Ureter (tissue), 1 donor: ENCODE measurements around the gene ABCF3. TPM values are rescaled to one million over a fixed set of nuclear protein-coding genes. Genes with fewer than 3 reads are reported as not detected.

Source experiments
- DNase-seq: peaks from one replicate; pipeline ENCODE4 v3.0.0-alpha.2; 2020; ENCODE audit warnings: low spot score
- total RNA-seq: library from RNA; stranded (reverse); gene quantifications from one replicate; pipeline ENCODE4 v1.2.4, GENCODE V29; 2023
- donor health status: DM: yes; HTN: yes; CAD: no.

The ABCF3 gene
- total RNA-seq, 1 donor from 2014 or later: 77.6 TPM

DNA sequence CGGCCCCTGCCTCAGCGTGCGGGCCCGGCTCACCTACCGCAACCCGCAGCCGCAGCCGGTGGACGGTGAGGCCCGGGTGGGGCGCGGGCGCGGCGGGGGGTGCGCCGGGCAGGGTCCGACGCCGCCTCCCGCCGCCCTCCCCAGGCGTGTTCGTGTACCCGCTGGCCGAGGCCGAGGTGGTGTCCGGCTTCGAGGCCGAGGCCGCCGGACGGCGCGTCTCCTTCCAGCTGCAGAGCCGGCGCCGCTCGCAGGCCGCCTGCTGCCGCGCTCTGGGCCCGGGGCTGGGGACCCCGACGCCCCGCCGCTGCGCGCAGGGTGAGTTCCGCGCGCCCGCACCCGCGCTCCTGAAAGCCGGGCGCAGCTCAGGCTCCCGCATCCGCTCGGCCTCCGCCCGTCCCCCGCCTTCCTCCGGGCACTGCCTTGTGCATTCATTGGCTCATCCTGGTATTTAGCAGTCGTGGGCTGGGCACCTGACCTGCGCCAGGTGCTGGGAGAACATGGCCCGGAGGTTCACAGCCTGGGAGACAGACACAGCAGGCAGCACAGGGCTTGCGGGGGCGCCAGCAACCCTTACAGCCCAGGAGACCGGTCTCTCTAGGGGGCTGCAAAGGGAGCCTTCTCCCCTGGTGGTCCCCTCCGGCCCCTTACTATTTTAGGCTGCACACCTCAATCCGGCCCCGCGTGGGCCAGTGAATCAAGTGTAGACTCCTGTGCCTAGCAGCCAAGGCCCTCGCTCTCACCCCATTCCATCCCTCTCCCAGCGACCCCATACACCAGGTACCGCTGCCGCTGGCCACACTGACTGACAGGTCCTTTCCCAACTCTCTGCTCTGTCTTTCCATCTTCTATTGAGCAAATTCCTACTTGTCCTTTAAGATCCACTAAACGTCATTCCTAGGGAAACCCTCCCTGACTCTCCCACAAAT is 44.9 kb downstream of the ABCF3 start:
- DNase-seq: no peak

DNA sequence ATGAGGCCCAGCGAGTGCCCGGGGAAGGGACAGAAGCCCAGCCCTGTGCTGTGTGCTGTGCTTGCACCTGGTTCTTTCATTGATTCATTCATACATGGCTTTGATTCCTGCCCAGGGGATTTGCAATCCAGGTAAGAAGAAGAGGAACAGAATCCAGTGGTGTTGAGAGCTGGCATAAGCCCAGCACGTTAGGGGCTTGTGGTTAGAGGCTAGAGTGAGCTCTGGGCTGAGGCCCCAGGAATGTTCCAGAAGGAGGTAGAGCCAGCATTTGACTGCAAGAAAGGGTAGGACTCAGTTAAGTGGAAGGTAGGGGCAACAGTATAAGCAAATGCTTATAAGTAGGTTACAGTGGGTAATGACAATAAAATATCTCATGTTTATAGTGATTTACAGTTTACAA is 45.7 kb downstream of the ABCF3 start:
- DNase-seq: no peak

DNA sequence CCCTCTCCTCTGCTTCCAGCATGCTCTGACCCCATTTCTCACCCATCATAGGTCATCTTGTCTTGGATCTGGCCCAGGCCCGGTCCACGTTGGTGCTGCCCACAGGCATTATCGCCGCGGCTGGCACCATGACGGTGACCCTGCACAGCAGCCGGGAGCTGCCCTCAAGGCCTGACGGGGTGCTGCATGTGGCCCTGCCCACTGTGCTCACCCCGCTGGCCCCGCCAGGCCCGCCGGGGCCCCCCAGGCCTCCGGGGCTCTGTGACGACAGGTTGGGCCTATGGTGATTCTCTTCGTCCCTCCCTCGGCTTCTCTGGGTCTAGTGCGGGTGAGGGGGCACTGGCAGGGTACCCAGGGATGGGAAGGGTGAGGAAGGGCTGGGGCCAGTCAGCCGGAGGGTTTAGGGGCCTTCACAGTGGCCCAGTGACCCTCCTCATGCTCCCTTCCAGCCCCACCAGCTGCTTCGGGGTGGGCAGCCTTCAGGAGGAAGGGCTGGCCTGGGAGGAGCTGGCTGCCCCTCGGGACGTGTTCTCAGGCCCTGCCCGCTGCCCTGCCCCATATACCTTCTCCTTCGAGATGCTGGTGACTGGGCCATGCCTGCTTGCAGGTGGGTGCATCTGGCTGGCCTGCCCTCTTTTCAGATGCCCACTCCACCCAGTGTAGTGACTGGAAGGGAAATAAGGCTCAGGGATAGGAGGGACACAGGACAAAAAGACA is 47.3 kb downstream of the ABCF3 start:
- no peak for DNase-seq

- peak; percentile 87 for DNase-seq
Measured at GRCh38 chr3:184234224-184234623, 48.2 kb downstream of the ABCF3 start.

DNA sequence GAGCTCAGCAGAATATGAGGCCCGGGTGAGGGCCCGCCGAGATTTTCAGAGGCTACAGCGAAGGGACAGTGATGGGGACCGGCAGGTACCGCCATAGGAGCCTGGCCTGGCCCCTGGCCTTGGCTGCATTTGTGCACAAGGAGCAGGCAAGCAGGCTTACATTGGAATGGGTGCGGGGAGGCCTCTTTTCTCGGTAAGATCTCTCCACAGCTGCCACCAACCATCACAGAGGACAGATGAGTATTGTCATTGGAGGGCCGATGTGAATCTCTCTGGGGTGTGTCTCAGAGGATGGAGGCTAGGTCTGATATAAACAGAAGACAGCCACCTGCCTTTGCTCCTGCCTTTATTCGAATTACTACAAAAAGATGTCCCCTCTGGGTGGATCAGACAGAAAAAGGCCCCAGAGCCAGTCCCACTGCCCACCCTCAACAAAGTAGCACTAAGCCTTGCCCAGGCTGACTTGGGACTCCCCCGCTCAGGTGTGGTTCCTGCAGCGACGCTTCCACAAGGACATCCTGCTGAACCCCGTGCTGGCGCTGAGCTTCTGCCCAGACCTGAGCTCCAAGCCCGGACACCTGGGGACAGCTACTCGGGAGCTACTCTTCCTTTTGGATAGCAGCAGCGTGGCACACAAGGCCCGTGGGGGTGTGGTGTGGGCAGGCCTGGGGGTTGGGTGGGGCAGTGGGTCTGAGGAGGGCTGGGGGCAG is 48.8 kb downstream of the ABCF3 start:
- DNase-seq: no peak

DNA sequence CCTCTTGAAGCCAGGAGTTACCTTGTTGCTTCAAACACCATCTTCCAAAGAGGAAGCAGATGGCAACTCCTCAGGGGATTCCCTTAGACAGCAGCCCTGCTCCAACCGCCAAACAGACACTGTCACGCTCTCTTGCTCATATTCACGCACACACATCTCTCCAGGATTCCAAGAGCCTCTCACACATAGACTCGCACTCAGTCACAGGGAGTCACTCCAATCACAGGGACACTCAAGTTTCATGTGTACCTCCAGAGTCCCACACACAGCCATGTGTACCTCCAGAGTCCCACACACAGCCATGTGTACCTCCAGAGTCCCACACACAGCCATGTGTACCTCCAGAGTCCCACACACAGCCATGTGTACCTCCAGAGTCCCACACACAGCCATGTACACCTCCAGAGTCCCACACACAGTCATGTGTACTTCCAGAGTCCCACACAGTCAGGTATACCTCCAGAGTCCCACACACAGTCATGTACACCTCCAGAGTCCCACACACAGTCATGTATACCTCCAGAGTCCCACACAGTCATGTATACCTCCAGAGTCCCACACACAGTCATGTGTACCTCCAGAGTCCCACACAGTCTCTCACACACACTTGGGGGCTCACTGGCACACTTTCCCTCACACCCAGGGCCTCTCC is 49.5 kb downstream of the ABCF3 start:
- DNase-seq: no peak

DNA sequence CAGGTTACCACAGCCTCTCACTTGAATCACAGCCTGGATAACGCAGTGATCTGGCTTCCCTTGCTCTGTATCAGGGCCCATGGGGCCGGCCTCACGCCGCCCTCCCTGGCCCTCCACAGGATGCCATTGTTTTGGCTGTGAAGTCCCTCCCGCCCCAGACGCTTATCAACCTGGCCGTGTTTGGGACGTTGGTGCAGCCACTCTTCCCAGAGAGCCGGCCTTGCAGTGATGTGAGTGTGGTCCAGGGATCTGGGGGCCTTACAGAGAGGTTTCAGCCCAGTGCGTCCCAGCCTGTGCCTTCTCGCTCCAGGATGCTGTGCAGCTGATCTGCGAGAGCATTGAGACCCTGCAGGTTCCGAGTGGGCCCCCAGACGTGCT is 50.0 kb downstream of the ABCF3 start:
- no peak for DNase-seq

- DNase-seq: no peak
Measured at GRCh38 chr3:184236636-184237035, 50.6 kb downstream of the ABCF3 start.

GRCh38 chr3:184237211-184237610 is 51.2 kb downstream of the ABCF3 start:
- DNase-seq: no peak

DNA sequence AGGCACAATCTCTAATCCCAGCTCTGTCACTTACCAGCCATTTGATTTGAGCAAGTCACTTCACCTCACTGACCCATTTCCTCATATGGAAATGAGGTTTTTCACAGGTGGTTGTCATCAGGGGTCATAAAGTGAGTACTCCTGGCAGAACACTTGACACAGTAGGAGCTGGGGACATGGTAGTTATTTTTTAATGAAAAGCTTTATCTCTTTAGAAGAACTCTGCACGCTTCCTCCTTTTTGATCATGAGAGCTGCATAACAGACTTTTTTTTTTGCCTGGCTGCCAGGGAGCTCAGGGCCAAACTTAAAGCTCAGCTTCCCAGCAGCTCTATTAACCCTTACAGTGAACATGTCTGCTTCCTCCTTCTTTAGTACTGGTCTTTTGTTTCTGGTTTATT is 51.8 kb downstream of the ABCF3 start:
- no peak for DNase-seq

DNA sequence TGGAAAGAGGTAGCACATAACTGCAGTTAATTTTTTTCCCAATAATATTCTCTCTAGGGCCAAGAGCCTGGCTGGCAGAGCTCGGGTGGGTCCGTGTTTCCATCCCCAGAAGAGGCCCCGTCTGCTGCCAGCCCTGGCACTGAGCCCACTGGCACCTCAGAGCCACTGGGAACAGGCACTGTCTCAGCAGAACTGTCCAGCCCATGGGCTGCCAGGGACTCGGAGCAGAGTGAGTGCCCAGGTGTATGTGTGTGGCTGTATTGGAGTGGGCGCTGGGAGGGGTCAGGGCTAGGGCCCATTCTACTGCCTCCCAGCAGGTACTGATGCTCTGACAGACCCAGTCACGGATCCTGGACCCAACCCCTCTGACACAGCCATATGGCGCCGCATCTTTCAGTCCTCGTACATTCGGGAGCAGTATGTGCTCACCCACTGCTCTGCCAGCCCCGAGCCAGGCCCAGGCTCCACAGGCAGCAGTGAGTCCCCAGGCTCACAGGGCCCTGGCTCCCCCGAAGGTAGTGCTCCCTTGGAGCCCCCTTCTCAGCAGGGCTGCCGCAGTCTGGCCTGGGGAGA is 52.3 kb downstream of the ABCF3 start:
- DNase-seq: no peak

DNA sequence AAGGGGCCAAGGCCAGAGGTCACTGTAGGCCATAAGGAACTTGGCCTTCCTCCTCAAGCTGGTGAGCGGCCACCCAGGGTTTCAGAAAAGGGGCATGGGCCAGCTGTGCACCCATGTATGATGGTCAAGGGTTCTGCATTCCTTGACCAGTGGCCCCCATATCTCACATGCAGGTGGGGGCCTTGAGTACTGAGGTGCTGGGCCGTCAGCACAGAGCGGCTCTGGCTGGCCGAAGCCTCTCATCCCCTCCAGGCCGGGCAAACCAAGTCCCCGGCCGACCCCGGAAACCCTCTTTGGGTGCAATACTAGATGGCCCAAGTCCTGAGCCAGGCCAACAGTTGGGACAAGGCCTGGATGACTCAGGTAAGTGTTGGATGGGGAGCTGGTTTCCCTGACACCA is 53.2 kb downstream of the ABCF3 start:
- DNase-seq: no peak

DNA sequence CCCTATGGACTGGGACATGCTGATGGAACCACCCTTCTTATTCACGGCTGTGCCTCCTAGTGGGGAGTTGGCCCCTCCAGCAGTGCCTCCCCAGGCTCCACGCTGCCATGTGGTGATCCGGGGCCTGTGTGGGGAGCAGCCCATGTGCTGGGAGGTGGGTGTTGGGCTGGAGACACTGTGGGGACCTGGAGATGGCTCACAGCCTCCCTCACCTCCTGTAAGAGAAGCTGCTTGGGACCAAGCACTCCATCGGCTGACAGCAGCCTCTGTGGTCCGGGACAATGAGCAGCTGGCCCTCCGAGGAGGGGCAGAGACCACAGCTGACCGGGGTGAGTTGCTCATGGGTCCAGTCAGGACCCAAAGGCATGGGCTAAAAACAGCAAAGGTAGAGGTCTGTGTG is 53.7 kb downstream of the ABCF3 start:
- DNase-seq: no peak

DNA sequence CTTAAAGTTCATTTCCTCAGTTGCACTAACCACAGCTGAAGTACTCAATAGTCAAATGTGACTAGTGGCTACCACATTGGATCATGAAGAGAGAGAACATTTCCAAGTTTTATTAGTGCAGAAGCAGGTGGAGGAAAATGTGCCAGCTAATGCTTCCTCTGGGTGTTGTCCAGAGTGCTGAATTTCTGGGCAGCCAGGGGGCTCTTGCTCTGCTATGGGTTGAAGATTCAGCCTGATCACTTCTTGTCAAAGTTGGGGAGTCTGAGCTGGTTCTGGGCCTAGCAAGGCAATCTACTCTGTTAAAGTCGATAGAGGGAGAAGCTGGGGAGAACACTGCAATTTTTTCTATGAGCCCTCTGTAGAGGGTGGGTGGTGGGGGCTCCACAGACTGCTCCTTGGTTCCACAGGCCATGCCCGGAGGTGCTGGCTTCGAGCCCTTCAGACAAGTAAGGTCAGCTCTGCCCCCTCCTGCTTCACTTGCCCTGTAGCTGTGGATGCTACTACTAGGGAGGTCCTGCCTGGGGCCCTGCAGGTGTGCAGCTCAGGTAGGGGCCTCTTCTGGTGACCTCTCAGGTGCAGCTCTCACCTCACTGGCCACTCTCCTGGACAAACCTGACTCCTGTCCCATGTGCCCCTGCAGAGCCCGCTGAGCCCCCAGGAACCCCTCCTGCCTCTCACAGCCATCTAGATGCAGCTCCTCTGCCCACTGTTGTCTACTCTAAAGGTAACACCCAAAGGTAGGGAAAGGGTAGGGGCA is 54.6 kb downstream of the ABCF3 start:
- no peak for DNase-seq

DNA sequence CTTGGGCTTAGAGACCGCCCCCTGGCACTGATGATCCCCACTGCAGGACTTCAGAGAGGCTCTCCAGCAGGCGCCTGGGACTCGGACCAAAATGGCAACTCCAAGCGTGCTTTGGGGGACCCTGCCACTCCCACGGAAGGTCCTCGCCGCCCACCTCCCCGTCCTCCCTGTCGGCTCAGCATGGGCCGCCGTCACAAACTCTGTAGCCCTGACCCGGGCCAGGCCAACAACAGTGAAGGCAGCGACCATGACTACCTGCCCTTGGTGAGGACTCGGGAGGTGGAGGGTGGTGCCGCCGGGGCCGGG is 55.1 kb downstream of the ABCF3 start:
- DNase-seq: no peak

- DNase-seq: no peak
Measured at GRCh38 chr3:184241447-184242296, 55.7 kb downstream of the ABCF3 start.

DNA sequence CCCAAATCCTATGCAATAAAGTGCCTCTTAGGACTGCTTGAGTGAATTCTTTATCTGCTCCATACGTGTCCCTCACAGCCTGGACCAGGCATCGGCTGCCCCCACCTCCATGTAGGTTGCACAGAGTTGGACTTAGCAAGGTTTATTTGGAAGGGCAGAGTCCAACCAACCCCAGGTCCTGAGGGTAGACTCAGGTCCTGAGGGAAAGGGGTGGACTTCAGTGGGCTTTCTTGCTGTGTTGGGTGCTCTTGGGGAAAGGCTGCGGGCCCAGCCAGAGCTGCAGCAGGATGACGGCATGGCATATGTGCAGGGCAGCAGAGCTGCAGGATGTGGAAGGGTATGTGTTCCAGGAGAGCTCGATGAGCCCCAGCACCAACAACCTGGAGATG is 56.3 kb downstream of the ABCF3 start:
- no peak for DNase-seq
